HG02852 (cell line): ENCODE results near the gene STK25.
"Not testable (repeated sequence)": the region's sequence is repeated elsewhere in the genome, so short reads cannot be mapped to it uniquely, and the experiment has no call there.

Experiments
- ATAC-seq: cut with Tn5 transposase; IDR thresholded peaks from one replicate; pipeline ENCODE4 v1.9.1; 2021; ENCODE audit warnings: mild to moderate bottlenecking, moderate library complexity; ENCODE audit not compliant: unreplicated experiment

STK25 gene

DNA sequence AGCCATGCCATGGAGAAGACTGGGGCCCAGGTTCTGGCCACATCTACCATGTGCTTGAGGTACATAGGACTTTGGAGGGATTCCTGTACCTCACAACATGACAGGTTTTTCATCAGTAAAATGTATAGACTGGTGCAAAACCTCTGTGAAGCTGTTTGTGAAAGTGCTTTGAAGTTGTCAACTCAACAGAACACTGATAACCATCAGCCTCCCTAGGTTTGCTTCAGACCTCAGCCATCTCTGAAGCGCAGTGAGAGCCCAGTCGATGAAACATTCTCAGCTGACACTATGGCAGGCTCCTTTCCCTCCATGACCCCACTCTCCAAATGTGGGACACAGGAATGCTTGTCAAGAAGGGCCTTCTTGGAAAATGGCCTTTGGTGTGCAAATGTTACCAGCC lies 38.6 kb downstream of the STK25 start:
- no peak for ATAC-seq

DNA sequence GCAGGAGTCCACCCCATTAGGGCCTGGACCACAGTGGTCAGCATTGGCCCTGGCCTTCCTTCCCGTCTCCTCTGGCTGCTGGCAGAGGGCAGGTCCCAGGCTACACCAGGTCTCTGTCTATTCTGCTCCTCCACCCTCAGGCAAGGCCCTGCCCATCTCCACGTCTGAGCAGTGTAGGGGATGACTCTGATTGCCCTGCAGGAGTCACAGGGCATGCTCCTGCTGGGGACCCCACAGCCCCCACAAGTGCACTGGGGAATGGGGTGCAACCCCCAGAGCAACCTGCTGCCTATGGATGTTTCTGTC lies 40.0 kb downstream of the STK25 start:
- ATAC-seq: no peak

DNA sequence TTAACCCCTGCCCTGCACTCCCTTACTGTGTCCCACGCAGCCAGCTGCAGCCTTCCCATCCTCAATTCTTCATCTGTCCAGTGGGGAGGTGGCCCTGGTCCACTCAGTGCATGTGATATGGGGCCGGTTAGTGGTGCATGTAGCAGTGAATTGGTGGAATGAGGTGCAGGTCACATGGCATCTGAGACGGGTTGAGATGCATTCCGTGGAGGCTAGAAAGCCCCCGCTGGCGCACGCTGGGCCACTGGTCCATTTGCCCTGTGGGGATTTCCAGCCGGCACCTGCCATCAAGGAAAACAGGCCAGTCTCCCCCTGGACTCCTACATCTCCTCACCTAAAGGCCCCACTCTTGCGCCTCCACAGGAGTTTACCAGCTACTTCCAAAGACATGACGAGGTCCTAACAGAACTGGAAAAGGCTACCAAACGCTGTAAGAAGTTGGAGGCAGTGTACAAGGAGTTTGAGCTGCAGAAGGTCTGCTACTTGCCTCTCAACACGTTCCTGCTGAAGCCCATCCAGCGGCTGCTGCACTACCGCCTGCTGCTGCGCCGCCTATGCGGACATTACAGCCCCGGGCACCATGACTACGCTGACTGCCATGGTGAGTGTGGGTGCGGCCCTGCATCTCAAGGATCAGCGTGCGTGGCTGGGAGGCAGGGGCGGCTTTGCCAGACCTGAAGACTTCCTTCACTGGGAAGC lies 40.5 kb downstream of the STK25 start:
- ATAC-seq: no peak

DNA sequence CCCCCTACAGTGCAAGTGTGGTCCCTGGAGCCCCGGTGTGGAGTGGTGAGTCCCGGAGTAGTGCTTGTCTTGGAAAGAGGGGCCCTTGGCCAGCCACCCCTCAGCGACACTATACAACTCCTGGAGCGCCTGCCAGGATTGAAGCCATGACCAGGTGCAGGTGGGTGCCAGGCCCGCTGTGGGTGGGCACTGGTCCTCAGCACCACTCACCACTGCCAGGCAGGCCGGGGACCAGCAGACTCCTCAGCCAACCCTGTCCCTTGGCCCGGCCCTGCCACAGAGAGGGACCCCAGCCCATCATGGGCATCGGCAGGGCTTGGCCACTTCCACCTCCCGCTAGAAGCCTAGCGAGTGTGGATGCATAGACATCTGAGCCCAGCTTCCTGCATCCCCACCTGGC lies 42.2 kb downstream of the STK25 start:
- no peak for ATAC-seq

DNA sequence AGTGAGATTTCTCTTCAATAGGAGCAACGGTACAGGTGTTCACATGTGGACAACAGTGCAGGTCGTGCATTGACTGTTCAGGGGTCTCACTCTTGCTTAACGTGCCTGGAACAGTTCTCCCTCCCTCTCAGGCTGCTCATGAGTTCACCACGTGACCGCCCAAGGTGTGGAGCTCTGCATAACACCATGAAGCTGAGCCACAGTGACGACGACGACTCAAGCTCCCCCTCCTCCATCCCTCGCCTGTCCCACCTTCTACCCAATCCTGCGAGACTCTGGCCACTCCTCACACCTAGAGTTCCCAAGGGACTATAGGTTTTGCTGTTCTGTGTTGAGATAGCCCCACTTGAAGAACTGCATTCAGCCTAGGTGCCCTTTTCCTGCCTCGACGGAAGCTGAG lies 42.8 kb downstream of the STK25 start:
- no peak for ATAC-seq

DNA sequence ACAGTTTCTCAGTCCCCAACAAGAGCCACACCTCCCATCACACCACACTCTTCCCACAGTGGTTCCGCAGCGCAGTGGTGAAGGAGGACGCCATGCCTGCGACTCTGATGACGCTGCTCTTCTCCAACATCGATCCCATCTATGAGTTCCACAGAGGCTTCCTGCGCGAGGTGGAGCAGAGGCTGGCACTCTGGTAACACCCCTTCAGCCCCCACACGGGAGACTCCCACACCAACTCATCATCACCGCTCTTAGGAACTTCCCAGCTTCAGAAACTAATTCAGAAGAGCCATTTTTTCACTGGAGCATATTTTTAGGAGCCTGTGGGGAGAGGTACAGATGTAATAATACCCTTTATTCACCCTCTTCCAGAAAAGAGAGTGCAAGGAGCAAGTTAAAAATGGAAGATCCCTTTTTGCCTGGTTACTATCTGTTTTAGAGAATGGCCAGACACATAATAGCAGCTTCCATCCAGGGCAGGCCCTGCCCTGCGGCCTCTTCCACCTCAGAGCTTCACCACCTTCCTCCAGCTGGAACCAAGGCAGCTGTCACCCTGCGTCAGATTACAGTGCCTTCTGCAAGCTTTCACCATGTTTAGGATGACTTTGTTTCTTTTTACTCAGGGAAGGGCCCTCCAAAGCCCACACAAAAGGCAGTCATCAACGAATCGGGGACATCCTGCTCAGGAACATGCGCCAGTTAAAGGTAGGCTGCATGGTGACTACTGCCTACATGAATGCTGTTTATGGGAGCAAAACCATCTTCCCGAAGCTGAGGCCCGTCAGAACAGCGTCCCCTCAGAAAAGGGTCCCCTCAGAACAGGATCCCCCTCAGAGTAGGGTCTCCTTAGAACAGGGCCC lies 44.9 kb downstream of the STK25 start:
- no peak for ATAC-seq

DNA sequence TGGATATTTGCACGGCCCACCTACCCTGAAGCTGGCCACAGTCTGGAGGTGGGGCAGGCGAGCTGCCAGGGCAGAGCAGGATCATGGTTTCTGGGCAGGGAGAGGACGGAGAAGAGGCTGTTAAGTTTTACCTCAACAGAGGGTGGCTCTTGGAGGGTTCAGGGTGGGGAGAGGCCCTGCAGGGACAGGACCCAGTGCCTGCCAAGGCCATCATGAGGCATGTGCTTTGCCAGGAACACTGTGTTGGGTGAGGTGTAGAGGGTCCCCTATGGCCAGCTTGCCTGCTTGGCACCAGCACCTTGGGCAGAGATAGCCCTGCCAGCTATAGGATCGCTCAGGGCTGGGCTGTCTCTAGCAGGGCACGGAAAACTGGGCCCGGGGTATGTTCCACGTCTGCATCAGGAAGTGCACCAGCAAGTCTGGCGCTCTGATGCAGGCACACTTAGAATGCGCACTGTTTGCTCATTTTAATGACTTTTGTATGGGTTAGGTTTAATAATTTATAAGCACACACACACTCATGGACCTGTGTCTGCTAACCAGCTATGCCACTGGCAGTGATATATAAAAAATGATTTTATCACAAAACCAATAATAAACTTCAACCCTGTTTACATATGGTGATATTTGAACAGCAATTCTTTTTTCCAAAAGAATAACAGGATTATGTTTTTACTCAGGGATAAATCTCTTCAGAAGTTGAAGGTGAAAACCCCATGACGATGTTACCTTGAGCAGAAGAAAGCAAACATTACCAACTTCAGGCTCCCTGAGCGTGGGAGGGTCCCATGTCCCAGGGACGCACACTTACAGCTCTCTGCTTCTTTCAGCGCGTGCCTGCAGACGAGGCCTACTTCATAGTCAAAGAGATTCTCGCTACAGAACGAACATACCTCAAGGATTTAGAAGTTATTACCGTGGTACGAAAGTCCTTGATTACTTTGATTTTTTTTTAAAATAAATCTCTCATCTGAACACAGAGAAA lies 46.4 kb downstream of the STK25 start:
- ATAC-seq: no peak

DNA sequence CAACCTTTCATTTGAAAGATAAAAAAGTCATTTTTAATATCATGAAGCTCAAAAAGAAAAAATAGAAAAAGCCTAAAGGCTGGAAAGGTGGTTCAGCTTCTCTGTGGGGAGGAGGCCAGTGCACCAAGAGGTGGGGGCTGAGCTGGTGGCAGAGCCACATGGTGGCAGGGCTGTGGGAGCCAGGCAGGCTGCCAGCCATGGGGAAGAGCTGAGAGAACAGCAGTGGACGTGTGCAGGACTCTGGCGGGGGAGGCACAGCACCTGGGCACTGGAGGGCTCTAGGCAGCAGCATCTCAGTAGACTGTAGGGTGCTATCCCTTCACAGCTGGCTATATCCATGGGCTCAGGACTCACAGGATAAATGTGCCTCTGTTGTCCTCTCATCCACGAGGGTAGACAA lies 47.8 kb downstream of the STK25 start:
- ATAC-seq: no peak

DNA sequence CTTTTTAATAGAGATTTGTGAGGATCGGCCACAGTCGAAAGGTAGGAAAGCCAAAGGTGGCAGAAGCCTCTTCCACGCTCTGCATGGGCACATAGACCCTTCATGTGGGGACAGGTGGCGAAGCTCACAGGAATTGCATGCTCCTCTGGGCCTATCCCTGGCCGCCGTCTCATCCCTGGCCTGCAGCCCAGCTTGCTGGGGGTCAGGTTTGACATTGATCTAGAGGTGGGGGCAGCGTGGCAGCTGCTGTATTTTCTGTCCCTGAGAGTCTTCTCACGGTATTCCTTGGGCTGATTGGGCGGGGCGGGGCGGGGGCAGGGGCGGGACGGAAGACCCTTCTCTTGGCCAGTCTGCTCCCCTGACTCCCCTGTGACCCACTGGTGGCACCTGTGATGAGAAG lies 48.9 kb downstream of the STK25 start:
- no peak for ATAC-seq

DNA sequence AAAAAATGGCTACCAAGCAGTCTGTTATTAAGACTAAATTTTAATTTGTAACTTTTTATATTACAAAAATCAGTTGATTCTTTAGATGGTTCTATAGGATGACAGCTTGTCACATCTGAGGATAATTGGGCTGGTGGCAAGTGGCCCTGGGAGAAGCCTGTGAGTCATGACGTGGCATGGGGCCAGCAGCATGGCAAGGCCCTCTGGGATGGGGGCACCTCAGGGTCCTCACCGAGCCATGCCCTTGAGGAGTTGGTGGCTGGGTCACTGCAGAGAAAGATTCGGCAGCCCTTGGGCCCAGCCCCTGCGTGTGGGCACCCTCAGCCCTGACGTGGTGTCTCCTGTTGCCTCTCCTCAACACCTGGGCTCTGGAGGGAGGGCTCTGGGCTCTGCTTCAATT lies 49.7 kb downstream of the STK25 start:
- no peak for ATAC-seq

DNA sequence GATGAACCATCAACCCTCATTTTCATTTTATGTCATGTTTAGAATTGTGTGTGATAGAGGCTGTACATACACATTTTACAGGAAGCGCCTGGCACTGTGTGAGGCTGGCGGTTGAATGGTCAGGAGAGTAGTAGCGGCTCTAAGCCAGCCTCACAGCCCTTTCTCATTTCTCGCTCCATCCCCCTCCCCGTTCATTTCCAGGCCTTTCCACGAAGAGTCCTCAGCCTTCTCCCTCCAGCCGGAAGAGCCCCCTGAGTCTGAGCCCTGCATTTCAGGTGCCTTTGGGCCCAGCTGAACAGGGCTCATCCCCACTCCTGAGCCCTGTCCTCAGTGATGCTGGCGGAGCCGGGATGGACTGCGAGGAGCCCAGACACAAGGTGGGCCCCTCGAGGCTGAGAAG lies 51.8 kb downstream of the STK25 start:
- no peak for ATAC-seq

DNA sequence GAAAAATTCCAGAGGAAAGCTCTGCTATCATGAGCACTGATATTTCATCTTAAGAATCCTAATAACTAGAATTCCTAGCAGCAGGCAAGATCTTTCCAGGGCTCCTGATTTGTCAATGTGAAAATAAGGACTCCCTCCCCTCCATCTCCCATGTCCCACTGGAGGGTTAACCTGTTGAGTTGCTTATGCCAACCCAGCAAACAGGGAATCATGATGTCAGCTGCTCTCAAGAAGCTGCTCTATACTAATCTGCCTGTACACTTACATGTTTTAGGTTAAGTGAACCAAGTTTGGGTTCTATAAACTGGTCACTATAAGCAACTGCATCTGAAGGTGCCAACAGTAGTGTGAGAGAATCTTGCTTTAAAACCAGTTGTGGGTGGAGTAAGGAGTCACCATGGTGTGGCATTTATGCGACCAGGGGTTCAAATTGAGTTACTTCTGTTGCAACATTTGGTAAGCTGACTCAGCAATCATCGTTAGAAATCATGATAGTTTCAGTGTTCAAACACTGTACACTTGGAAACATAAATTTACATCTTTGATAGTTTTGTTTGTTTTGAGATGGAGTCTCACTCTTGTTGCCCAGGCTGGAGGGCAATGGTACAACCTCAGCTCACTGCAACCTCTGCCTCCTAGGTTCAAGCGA lies 53.4 kb downstream of the STK25 start:
- no peak for ATAC-seq

DNA sequence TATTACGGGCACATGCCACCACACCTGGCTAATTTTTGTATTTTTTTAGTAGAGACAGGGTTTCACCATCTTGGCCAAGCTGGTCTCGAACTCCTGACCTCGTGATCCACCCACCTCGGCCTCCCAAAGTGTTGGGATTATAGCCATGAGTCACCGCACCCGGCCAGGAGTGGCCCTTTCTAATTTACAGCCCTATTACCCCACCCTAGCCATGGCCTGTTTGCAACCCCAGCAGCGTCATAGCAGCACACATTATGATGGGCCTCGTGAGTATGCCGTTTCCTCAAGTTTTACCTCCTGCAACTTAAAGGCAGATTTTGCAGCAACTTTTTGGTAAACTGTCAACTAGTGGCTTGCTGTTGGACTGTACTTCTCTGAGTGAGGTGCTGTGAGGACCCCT lies 54.5 kb downstream of the STK25 start:
- not testable (repeated sequence) for ATAC-seq

DNA sequence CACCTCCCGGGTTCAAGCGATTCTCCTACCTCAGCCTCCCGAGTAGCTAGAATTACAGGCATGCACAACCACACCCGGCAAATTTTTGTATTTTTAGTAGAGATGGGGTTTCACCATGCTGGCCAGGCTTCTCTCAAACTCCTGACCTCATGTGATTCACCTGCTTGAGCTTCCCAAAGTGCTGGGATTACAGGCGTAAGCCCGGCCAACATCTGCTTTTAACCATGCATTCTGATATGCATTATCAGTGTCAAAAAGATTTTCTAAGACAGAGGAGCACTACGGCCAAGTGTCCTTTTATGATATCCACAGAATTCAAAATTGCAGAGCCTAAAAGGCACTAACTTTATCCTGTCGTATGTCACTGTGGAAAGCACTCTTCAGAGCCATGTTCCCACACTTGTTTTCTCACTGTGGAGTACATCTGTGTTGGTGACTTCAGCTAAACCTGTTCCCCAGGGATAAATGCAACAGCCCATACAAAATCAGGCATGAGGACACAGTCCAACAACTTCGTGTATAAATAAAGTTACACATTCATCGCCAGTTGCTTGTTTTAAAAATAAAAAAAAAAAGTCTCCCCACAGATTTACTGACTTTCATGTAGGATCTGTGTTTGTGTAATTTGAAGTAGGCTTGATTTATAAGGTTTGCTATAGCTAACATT lies 56.4 kb downstream of the STK25 start:
- ATAC-seq: no peak

DNA sequence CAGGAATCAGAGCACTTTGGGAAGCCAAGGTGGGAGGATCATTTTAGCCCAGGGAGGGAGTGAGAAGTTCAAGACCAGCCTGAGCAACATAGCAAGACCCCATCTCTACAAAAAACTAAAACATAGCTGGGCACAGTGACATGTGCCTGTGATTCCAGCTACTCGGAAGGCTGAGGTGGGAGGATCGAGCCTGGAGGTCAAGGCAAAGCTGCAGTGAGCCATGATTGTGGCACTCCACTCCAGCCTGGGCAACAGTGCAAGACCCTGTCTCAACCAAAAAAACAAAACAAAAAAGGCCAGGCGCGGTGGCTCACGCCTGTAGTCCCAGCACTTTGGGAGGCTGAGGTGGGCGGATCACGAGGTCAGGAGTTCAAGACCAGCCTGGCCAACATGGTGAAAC lies 58.3 kb downstream of the STK25 start:
- ATAC-seq: not testable (repeated sequence)

DNA sequence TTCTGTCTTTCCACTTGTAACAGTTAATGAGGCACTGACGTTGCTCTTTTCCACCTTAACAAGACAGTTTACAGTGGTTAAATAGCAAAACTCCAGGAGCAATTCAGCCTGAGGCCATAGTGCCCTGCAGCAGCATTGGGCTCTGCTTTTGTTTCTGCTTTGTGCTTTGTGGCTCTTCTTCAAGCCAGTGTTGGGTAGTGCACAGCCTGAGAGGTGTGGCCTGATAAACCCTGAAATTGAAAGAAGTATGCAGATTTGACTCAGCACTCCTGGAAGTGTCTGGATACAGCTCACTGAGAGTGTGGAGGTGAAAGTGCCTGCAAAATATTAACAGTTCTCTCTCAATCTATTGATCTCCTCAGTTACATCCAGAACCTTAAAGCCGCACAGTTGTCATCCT lies 63.0 kb downstream of the STK25 start:
- ATAC-seq: no peak

DNA sequence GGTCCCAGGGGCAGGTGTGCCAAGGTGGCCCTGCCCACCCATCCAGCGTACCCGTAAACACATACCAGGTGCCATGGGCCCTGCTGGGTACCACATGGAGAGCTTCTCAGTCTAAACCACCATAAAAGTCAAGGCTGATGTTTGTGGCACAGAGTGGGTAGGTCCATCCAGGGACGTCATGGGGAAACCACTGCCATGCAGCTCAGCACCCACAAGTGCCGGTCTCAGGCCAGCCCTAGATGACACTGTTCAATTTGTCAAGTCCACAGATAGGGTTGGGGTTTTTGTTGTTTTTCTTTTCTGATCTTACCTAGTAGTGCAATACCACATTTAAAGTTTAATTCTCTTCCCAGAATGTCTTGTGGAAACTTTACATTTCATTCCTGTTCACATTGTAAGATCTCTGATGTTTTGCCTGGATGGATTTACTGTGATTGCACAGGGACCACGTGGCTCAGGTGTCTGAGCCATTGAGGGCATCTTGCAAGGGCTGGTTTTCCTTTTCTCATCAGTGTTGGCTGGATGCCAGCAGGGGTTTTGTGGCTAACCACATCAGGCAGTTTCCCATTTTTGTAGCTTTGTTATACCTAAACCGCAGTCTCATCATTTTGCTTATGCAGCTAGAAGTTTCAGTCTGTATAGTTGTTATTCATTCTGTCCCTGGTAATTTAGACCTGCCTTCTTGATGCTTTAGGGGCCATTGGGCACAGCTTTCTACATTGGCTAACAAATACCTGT lies 64.7 kb downstream of the STK25 start:
- peak; percentile 57 for ATAC-seq
